ENCODE data around the gene BANK1.

BANK1 gene

GRCh38 chr4:101956068-101956825 lies 165.7 kb downstream of the BANK1 start:
- H2AFZ ChIP-seq (ENCODE audit: low read depth), result no peak overlapping the region
- no peaks in the 10 kb centered on the region for H3K4me1 ChIP-seq (ENCODE audit: low read depth, poor library complexity, severe bottlenecking)
- no peaks in the 10 kb centered on the region for H3K79me2 ChIP-seq (ENCODE audit: insufficient read depth, low read depth)
- no peaks in the 10 kb centered on the region for H4K20me1 ChIP-seq (ENCODE audit: insufficient read depth)
- no peak overlapping the region for H3K9ac ChIP-seq
- TF ChIP-seq CTCF (conservative IDR thresholded peaks at IDR 0.05; ENCODE audit: low read depth, low read length), result no peak
- no peaks in the 10 kb centered on the region for H3K36me3 ChIP-seq (ENCODE audit: insufficient read depth)
- no peak overlapping the region for H3K4me2 ChIP-seq
- no peaks in the 10 kb centered on the region for H3K27me3 ChIP-seq (ENCODE audit: insufficient read depth, low read depth)
- no peak overlapping the region for H3K4me3 ChIP-seq (IDR thresholded peaks at IDR 0.05; ENCODE audit: insufficient read depth, low read depth, low read length)
- H3K27ac ChIP-seq, result no peak overlapping the region

GRCh38 chr4:101958547-101958946 lies 168.0 kb downstream of the BANK1 start:
- H3K9ac ChIP-seq, result no peak overlapping the region
- H3K27me3 ChIP-seq (ENCODE audit: insufficient read depth, low read depth), result no peaks in the 10 kb centered on the region
- no peaks in the 10 kb centered on the region for H3K4me1 ChIP-seq (ENCODE audit: low read depth, poor library complexity, severe bottlenecking)
- H4K20me1 ChIP-seq (ENCODE audit: insufficient read depth), result no peaks in the 10 kb centered on the region
- H3K27ac ChIP-seq, result no peak overlapping the region
- no peak overlapping the region for H2AFZ ChIP-seq (ENCODE audit: low read depth)
- H3K4me2 ChIP-seq, result no peak overlapping the region
- H3K79me2 ChIP-seq (ENCODE audit: insufficient read depth, low read depth), result no peaks in the 10 kb centered on the region
- TF ChIP-seq CTCF (conservative IDR thresholded peaks at IDR 0.05; ENCODE audit: low read depth, low read length), result no peak
- no peaks in the 10 kb centered on the region for H3K36me3 ChIP-seq (ENCODE audit: insufficient read depth)
- no peak overlapping the region for H3K4me3 ChIP-seq (IDR thresholded peaks at IDR 0.05; ENCODE audit: insufficient read depth, low read depth, low read length)

DNA sequence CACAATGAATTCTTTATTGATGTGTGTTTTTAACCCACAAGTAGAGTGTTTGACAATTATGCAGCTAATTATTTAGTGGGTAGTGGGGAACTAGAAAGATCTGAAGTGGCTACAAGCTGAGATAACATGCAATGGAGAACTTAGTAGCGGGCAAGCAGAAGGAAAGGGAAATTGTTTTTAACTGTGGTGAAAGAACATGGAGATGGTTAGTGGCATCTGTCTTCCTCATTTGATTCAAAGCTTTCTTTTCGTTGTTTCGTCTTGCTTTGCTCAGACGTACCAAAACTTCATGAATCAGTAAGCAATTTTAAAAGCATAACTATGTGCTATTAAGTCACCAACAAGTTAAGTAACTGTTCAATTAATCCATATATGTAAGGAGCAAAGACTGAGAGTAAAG lies 169.9 kb downstream of the BANK1 start:
- Histone ChIP-seq H3K36me3 (ENCODE audit: insufficient read depth) (no peaks in the 10 kb centered on the region), H3K4me3 (IDR thresholded peaks at IDR 0.05; ENCODE audit: insufficient read depth, low read depth, low read length) (no peak overlapping the region), H3K4me1 (ENCODE audit: low read depth, poor library complexity, severe bottlenecking) (no peaks in the 10 kb centered on the region), H3K9ac (no peak overlapping the region), H3K4me2 (no peak overlapping the region), H4K20me1 (ENCODE audit: insufficient read depth) (no peaks in the 10 kb centered on the region), H3K79me2 (ENCODE audit: insufficient read depth, low read depth) (no peaks in the 10 kb centered on the region), H3K27me3 (ENCODE audit: insufficient read depth, low read depth) (no peaks in the 10 kb centered on the region), H3K27ac (no peak overlapping the region), H2AFZ (ENCODE audit: low read depth) (no peak overlapping the region)
- no peak for TF ChIP-seq CTCF (conservative IDR thresholded peaks at IDR 0.05; ENCODE audit: low read depth, low read length)

- Histone ChIP-seq H4K20me1 (ENCODE audit: insufficient read depth) (no peaks in the 10 kb centered on the region), H3K79me2 (ENCODE audit: insufficient read depth, low read depth) (no peaks in the 10 kb centered on the region), H3K9ac (no peak overlapping the region), H2AFZ (ENCODE audit: low read depth) (no peak overlapping the region), H3K36me3 (ENCODE audit: insufficient read depth) (no peaks in the 10 kb centered on the region), H3K4me3 (IDR thresholded peaks at IDR 0.05; ENCODE audit: insufficient read depth, low read depth, low read length) (no peak overlapping the region), H3K4me2 (no peak overlapping the region), H3K27me3 (ENCODE audit: insufficient read depth, low read depth) (no peaks in the 10 kb centered on the region), H3K4me1 (ENCODE audit: low read depth, poor library complexity, severe bottlenecking) (no peaks in the 10 kb centered on the region), H3K27ac (no peak overlapping the region)
- TF ChIP-seq CTCF (conservative IDR thresholded peaks at IDR 0.05; ENCODE audit: low read depth, low read length), result no peak
These were observed 170.6 kb downstream of the BANK1 start for GRCh38 chr4:101961144-101961543.
